PFSK-1 (cell line): ENCODE results near the gene RAD51B.

Experiments used
- FOXP2 ChIP-seq: optimal IDR thresholded peaks from 2 replicates; pipeline ENCODE3; 2011; ENCODE audit warnings: borderline replicate concordance, control low read depth, inconsistent platforms; ENCODE audit not compliant: insufficient read depth; ENCODE audit errors: extremely low read length, extremely low read depth
- POLR2AphosphoS5 ChIP-seq: IDR thresholded peaks from 2 replicates; pipeline ENCODE4 v1.6.1; 2012; ENCODE audit warnings: low read depth, mild to moderate bottlenecking, control low read depth, low read length, moderate library complexity
- REST ChIP-seq, 2 experiments: IDR thresholded peaks; 2 replicates each; pipeline versions ENCODE4 v1.6.1 to v1.8.0; 2011 to 2012; ENCODE audit warnings: low read depth in 2 of 2, low read length in 2 of 2, control low read depth in 1 of 2, inconsistent platforms in 1 of 2, mild to moderate bottlenecking in 1 of 2, moderate library complexity in 1 of 2; ENCODE audit not compliant: insufficient read depth in 1 of 2
- SIN3A ChIP-seq: IDR thresholded peaks from 2 replicates; pipeline ENCODE4 v1.6.1; 2012; ENCODE audit warnings: mild to moderate bottlenecking, low read length, moderate library complexity, borderline replicate concordance; ENCODE audit not compliant: insufficient read depth
- TAF1 ChIP-seq: IDR thresholded peaks from 2 replicates; pipeline ENCODE4 v1.6.1; 2012; ENCODE audit warnings: low read length, control low read depth, borderline replicate concordance; ENCODE audit not compliant: insufficient read depth

Gene RAD51B

GRCh38 chr14:68363466-68363842, 543.9 kb downstream of the RAD51B start:
- TF ChIP-seq POLR2AphosphoS5 (no peak), FOXP2 (no peak), TAF1 (no peak), REST (IDR thresholded peaks at IDR 0.05; ENCODE audit: insufficient read depth in 1 of 2, low read depth in 2 of 2, low read length in 2 of 2) (no peak), SIN3A (no peak)

GRCh38 chr14:68363843-68364767, 544.5 kb downstream of the RAD51B start:
- TF ChIP-seq REST (IDR thresholded peaks at IDR 0.05; ENCODE audit: insufficient read depth in 1 of 2, low read depth in 2 of 2, low read length in 2 of 2) (no peak), SIN3A (no peak), TAF1 (no peak), POLR2AphosphoS5 (no peak), FOXP2 (no peak)

- TF ChIP-seq FOXP2: no peak
- TF ChIP-seq TAF1: no peak
- no peak for TF ChIP-seq POLR2AphosphoS5
- TF ChIP-seq SIN3A: no peak
- TF ChIP-seq REST (IDR thresholded peaks at IDR 0.05; ENCODE audit: insufficient read depth in 1 of 2, low read depth in 2 of 2, low read length in 2 of 2): no peak
Observed at GRCh38 chr14:68364792-68365192, 545.2 kb downstream of the RAD51B start.

GRCh38 chr14:68365228-68365627, 545.6 kb downstream of the RAD51B start:
- no peak for TF ChIP-seq SIN3A
- TF ChIP-seq REST (IDR thresholded peaks at IDR 0.05; ENCODE audit: insufficient read depth in 1 of 2, low read depth in 2 of 2, low read length in 2 of 2): no peak
- TF ChIP-seq TAF1: no peak
- no peak for TF ChIP-seq POLR2AphosphoS5

- TF ChIP-seq TAF1: no peak
- TF ChIP-seq SIN3A: no peak
- TF ChIP-seq POLR2AphosphoS5: no peak
- TF ChIP-seq FOXP2: no peak
- no peak for TF ChIP-seq REST (IDR thresholded peaks at IDR 0.05; ENCODE audit: insufficient read depth in 1 of 2, low read depth in 2 of 2, low read length in 2 of 2)
Observed at GRCh38 chr14:68366656-68367055, 547.1 kb downstream of the RAD51B start.
